H1 (cell line): Measurements from ENCODE around the gene ADCY2. TPM values are rescaled to one million over a fixed set of nuclear protein-coding genes. Genes with fewer than 3 reads are reported as not detected.

Experiments
- CTCF ChIA-PET: fragments of 300-600 bp; sonication (Branson Sonifier 250); formaldehyde crosslinking; loops from one replicate; lab custom pipeline; 2021; ENCODE audit not compliant: partially characterized antibody; lab: Charles Lee
- POLR2A ChIA-PET: fragments of 300-600 bp; sonication (Branson Sonifier 250); formaldehyde crosslinking; loops from one replicate; lab custom pipeline; 2021; ENCODE audit warnings: inconsistent platforms; ENCODE audit not compliant: partially characterized antibody; lab: Charles Lee
- DNase-seq, 2 experiments: peaks; one replicate each; pipeline versions ENCODE4 v3.0.0 to v3.0.0-alpha.2; 2010 to 2022; ENCODE audit warnings: low spot score in 2 of 2, low read depth in 1 of 2, mixed read lengths in 1 of 2
- FAIRE-seq: peaks from 2 replicates; lab custom pipeline; 2011; peaks lifted over from hg19 to GRCh38; lab: Jason Lieb, UNC
- H2AFZ ChIP-seq: 2 replicates; pipeline ENCODE4 v1.8.1; 2012; ENCODE audit warnings: low read length, inconsistent platforms
- H2AK5ac ChIP-seq: 2 replicates; pipeline ENCODE4 v1.6.1; 2013; ENCODE audit warnings: low read depth, low read length
- H2BK120ac ChIP-seq: replicated peaks from 2 replicates; pipeline ENCODE3; 2013; ENCODE audit warnings: low read depth, low read length, inconsistent platforms
- H2BK12ac ChIP-seq: 2 replicates; pipeline ENCODE4 v1.6.1; 2013; ENCODE audit warnings: low read depth, low read length
- H2BK15ac ChIP-seq: 2 replicates; pipeline ENCODE4 v1.6.1; 2013; ENCODE audit warnings: low read length
- H2BK20ac ChIP-seq: 2 replicates; pipeline ENCODE4 v1.6.1; 2013; ENCODE audit warnings: low read length
- H2BK5ac ChIP-seq: 2 replicates; pipeline ENCODE4 v1.6.1; 2013; ENCODE audit warnings: low read depth, low read length
- H3K14ac ChIP-seq: 2 replicates; pipeline ENCODE4 v1.6.1; 2013; ENCODE audit warnings: inconsistent platforms; ENCODE audit not compliant: insufficient read length
- H3K18ac ChIP-seq: 2 replicates; pipeline ENCODE4 v1.6.1; 2013; ENCODE audit warnings: low read length; ENCODE audit errors: extremely low read depth
- H3K23ac ChIP-seq: 2 replicates; pipeline ENCODE4 v1.6.1; 2013; ENCODE audit warnings: inconsistent platforms; ENCODE audit not compliant: insufficient read length
- H3K23me2 ChIP-seq: 2 replicates; pipeline ENCODE4 v1.6.1; 2013; ENCODE audit warnings: low read depth, low read length
- H3K27ac ChIP-seq: 2 replicates; pipeline ENCODE4 v1.6.1; 2011; ENCODE audit warnings: low read depth, low read length, inconsistent platforms
- H3K27me3 ChIP-seq, 4 experiments: replicated peaks in 1 of 4; 1 replicate in 1 of 4; 2 replicates in 3 of 4; pipeline versions ENCODE4 v1.6.1 to v1.8.1; 2011 to 2013; ENCODE audit warnings: low read length in 3 of 4, mild to moderate bottlenecking in 3 of 4, inconsistent platforms in 2 of 4, mixed read lengths in 2 of 4, moderate library complexity in 1 of 4; ENCODE audit not compliant: control insufficient read depth in 3 of 4, insufficient read depth in 3 of 4; ENCODE audit errors: extremely low read depth in 1 of 4
- H3K36me3 ChIP-seq, 4 experiments: 2 replicates each; pipeline versions ENCODE4 v1.6.1 to v1.8.1; 2011 to 2013; ENCODE audit warnings: mild to moderate bottlenecking in 4 of 4, low read length in 3 of 4, moderate library complexity in 2 of 4, control low read depth in 1 of 4, inconsistent platforms in 1 of 4; ENCODE audit not compliant: insufficient read depth in 4 of 4, control insufficient read depth in 2 of 4
- H3K4ac ChIP-seq: replicated peaks from 2 replicates; pipeline ENCODE3; 2013; ENCODE audit warnings: low read length, low read depth, mixed read lengths, inconsistent platforms; ENCODE audit not compliant: insufficient read length
- H3K4me1 ChIP-seq, 4 experiments: replicated peaks in 1 of 4; 1 replicate in 1 of 4; 2 replicates in 3 of 4; pipeline versions ENCODE4 v1.6.1 to v1.8.1; 2011 to 2013; ENCODE audit warnings: low read length in 3 of 4, inconsistent platforms in 2 of 4, mixed read lengths in 1 of 4; ENCODE audit not compliant: insufficient read depth in 4 of 4, control insufficient read depth in 3 of 4
- H3K4me2 ChIP-seq, 2 experiments: 2 replicates each; pipeline versions ENCODE4 v1.6.1 to v1.8.1; 2011 to 2013; ENCODE audit warnings: low read depth in 2 of 2, low read length in 2 of 2, control low read depth in 1 of 2, inconsistent platforms in 1 of 2, mild to moderate bottlenecking in 1 of 2; ENCODE audit not compliant: insufficient read depth in 1 of 2
- H3K4me3 ChIP-seq, 4 experiments: fragments of 200-600, 300-600 bp in 1 of 4; sonication (generic), shearing (Covaris generic), sonication (Bioruptor Twin) in 1 of 4; 2 replicates each; pipeline versions ENCODE4 v1.5.1 to v1.8.1; 2011 to 2016; ENCODE audit warnings: low read length in 4 of 4, low read depth in 3 of 4, control low read depth in 2 of 4, inconsistent platforms in 2 of 4, mild to moderate bottlenecking in 2 of 4, mixed read lengths in 1 of 4, moderate library complexity in 1 of 4; ENCODE audit not compliant: insufficient read depth in 2 of 4; ENCODE audit errors: extremely low read depth in 1 of 4
- H3K56ac ChIP-seq: replicated peaks from 2 replicates; pipeline ENCODE3; 2013; ENCODE audit warnings: low read depth, mild to moderate bottlenecking, mixed read lengths, low read length, inconsistent platforms; ENCODE audit not compliant: insufficient read length
- H3K79me1 ChIP-seq: 2 replicates; pipeline ENCODE4 v1.6.1; 2013; ENCODE audit warnings: low read depth, low read length, control low read depth
- H3K79me2 ChIP-seq, 2 experiments: 2 replicates each; pipeline versions ENCODE4 v1.6.1 to v1.8.1; 2012 to 2013; ENCODE audit warnings: low read length in 2 of 2, mild to moderate bottlenecking in 2 of 2, inconsistent platforms in 1 of 2; ENCODE audit not compliant: insufficient read depth in 2 of 2, control insufficient read depth in 1 of 2
- H3K9ac ChIP-seq, 4 experiments: replicated peaks in 1 of 4; 1 replicate in 1 of 4; 2 replicates in 3 of 4; pipeline versions ENCODE4 v1.6.1 to v1.8.1; 2011 to 2013; ENCODE audit warnings: low read depth in 3 of 4, low read length in 3 of 4, control low read depth in 2 of 4, mild to moderate bottlenecking in 2 of 4, moderate library complexity in 2 of 4, inconsistent platforms in 1 of 4; ENCODE audit errors: extremely low read depth in 1 of 4
- H3K9me3 ChIP-seq, 2 experiments: 2 replicates each; pipeline versions ENCODE4 v1.6.1 to v1.8.1; 2012 to 2013; ENCODE audit warnings: mild to moderate bottlenecking in 2 of 2, moderate library complexity in 2 of 2, control low read depth in 1 of 2, inconsistent platforms in 1 of 2, low read depth in 1 of 2, low read length in 1 of 2, mixed read lengths in 1 of 2; ENCODE audit not compliant: insufficient read depth in 2 of 2
- H4K20me1 ChIP-seq, 2 experiments: replicated peaks in 1 of 2; 2 replicates each; pipeline versions ENCODE3 to v1.8.1; 2011 to 2013; ENCODE audit warnings: inconsistent platforms in 2 of 2, low read length in 2 of 2, mild to moderate bottlenecking in 1 of 2; ENCODE audit not compliant: insufficient read depth in 2 of 2, control insufficient read depth in 1 of 2
- H4K5ac ChIP-seq: 2 replicates; pipeline ENCODE4 v1.6.1; 2013; ENCODE audit warnings: low read length, low read depth, mixed read lengths, inconsistent platforms; ENCODE audit not compliant: insufficient read length
- H4K8ac ChIP-seq: 2 replicates; pipeline ENCODE4 v1.8.0; 2013; ENCODE audit warnings: mild to moderate bottlenecking, moderate library complexity, low read length, inconsistent platforms; ENCODE audit not compliant: insufficient read depth; ENCODE audit errors: extremely low read depth
- H4K91ac ChIP-seq: replicated peaks from 2 replicates; pipeline ENCODE3; 2013; ENCODE audit warnings: low read length, mixed read lengths, inconsistent platforms; ENCODE audit not compliant: insufficient read length
- BACH1 ChIP-seq: IDR thresholded peaks from 2 replicates; pipeline ENCODE4 v1.6.1; 2012; ENCODE audit warnings: low read length, improper control_type of control experiment
- BCL11A ChIP-seq, 2 experiments: IDR thresholded peaks; one replicate each; pipeline ENCODE4 v1.6.1; 2011; ENCODE audit warnings: low read depth in 2 of 2, low read length in 2 of 2, mild to moderate bottlenecking in 2 of 2
- FOSL1 ChIP-seq: IDR thresholded peaks from 2 replicates; pipeline ENCODE4 v1.6.1; 2011; ENCODE audit warnings: mild to moderate bottlenecking, low read depth, low read length, moderate library complexity; ENCODE audit not compliant: insufficient read depth
- HDAC2 ChIP-seq, 2 experiments: fragments of 300-600 bp in 1 of 2; sonication (generic) in 1 of 2; IDR thresholded peaks; 2 replicates each; pipeline ENCODE4 v1.6.1; 2011 to 2012; ENCODE audit warnings: low read depth in 2 of 2, low read length in 2 of 2, mild to moderate bottlenecking in 2 of 2, moderate library complexity in 2 of 2, borderline replicate concordance in 1 of 2, inconsistent platforms in 1 of 2
- NRF1 ChIP-seq: IDR thresholded peaks from 2 replicates; pipeline ENCODE4 v1.6.1; 2011; ENCODE audit warnings: mild to moderate bottlenecking, low read depth, low read length, improper control_type of control experiment
- PHF8 ChIP-seq: fragments of 200-600 bp; sonication (generic); conservative IDR thresholded peaks from 2 replicates; pipeline ENCODE4 v1.7.1; 2012; ENCODE audit warnings: low read depth, mild to moderate bottlenecking, inconsistent platforms, low read length, moderate library complexity
- RFX5 ChIP-seq: IDR thresholded peaks from 2 replicates; pipeline ENCODE4 v1.6.1; 2011; ENCODE audit warnings: low read depth, low read length, improper control_type of control experiment, borderline replicate concordance
- RXRA ChIP-seq: IDR thresholded peaks from 2 replicates; pipeline ENCODE4 v1.6.1; 2011; ENCODE audit warnings: low read depth, mild to moderate bottlenecking, low read length, moderate library complexity; ENCODE audit not compliant: insufficient read depth
- SAP30 ChIP-seq: fragments of 300-600 bp; sonication (generic); IDR thresholded peaks from 2 replicates; pipeline ENCODE4 v1.7.1; 2012; ENCODE audit warnings: low read length, moderate library complexity, mild to moderate bottlenecking, inconsistent platforms; ENCODE audit not compliant: insufficient read depth, insufficient replicate concordance
- SIN3A ChIP-seq, 2 experiments: IDR thresholded peaks in 1 of 2; conservative IDR thresholded peaks in 1 of 2; 2 replicates each; pipeline ENCODE4 v1.6.1; 2011 to 2012; ENCODE audit warnings: low read length in 2 of 2, improper control_type of control experiment in 1 of 2, low read depth in 1 of 2, mild to moderate bottlenecking in 1 of 2
- SP2 ChIP-seq: IDR thresholded peaks from 2 replicates; pipeline ENCODE4 v1.6.1; 2012; ENCODE audit warnings: mild to moderate bottlenecking, low read length, inconsistent platforms
- TAF7 ChIP-seq: optimal IDR thresholded peaks from 2 replicates; pipeline ENCODE3; 2011; ENCODE audit warnings: low read depth, mild to moderate bottlenecking, inconsistent platforms, low read length, moderate library complexity, borderline replicate concordance
- ZNF274 ChIP-seq: IDR thresholded peaks from 2 replicates; pipeline ENCODE4 v1.7.0; 2012; ENCODE audit warnings: low read length, borderline replicate concordance; ENCODE audit errors: extremely low read depth
- WGBS, 2 experiments: shearing (Covaris generic) in 1 of 2; methylation state at CpG; one replicate each; pipeline versions ENCODE4 v1.1.6 to v1.1.7; 2013 to 2015; ENCODE audit warnings: low lambda C conversion rate in 2 of 2, mixed read lengths in 2 of 2, inconsistent platforms in 1 of 2, low coverage in 1 of 2, missing lambda C conversion rate in 1 of 2; ENCODE audit not compliant: insufficient replicate concordance in 2 of 2, insufficient coverage in 1 of 2, insufficient read length in 1 of 2; ENCODE audit errors: extremely low coverage in 1 of 2, missing lambda C conversion rate in 1 of 2; 5-methylcytosine and 5-hydroxymethylcytosine counted together
- polyA plus RNA-seq, 7 experiments: library from polyadenylated mRNA; depleted of rRNA in 3 of 7; stranded (reverse) in 5 of 7; unstranded in 2 of 7; fragments of >200 nt in 5 of 7; fragments of 200-250 nt in 2 of 7; gene quantifications; 1 replicate in 5 of 7; 2 replicates in 1 of 7; 4 replicates in 1 of 7; pipeline versions ENCODE4 v1.2.1 to v1.2.3, GENCODE V29; 2011 to 2013; ENCODE audit warnings: missing spikeins in 2 of 7, mixed read lengths in 2 of 7
- total RNA-seq: library from RNA; stranded (reverse); fragmentation: NEBNext Ultra II Directional; extraction: Animal tissue kit (Norgen Biotek cat#: 25700); gene quantifications from 2 replicates; pipeline ENCODE4 v1.2.1, GENCODE V29; 2021

ADCY2 gene
- total and polyA plus RNA-seq, 2 of the 8 experiments (the other 6 are each of a cell fraction or from before 2014, with no cell fraction given): 35.8 to 122 TPM

DNA sequence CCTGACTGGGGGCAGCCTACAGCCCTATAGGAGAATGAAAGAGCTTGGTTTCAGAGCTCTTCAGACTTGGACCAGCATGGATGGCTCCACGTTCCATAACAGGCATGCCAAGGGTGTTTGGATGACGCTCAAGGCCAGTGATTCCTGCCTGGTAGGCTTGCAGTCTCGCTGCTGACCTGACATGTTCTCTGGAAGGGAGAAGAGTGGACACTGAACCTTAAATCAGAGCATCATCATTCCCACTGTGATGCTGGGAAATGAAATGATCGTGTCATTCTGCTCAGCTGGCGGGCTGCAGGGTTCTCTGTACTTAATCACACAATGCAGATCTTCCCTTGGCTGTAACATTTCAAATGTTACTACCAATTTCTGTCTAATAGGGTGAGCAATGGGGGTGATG lies 398.0 kb downstream of the ADCY2 start:
- H3K27me3 ChIP-seq: no peaks in the 10 kb centered on the region
- H3K4me3 ChIP-seq: no peak overlapping the region
- no peak overlapping the region for H3K9ac ChIP-seq
- peaks cover 0 to 4% (median 0%) of the 10 kb centered on the region in 4 experiments; a peak in 2 of 8 replicates for H3K36me3 ChIP-seq
- H4K5ac ChIP-seq: no peak overlapping the region
- no peak overlapping the region for H2BK120ac ChIP-seq
- no peak overlapping the region for H2BK15ac ChIP-seq
- no peaks in the 10 kb centered on the region for H3K9me3 ChIP-seq
- no peak overlapping the region for H3K56ac ChIP-seq
- H2BK20ac ChIP-seq: no peak overlapping the region
- no peaks in the 10 kb centered on the region; the same call in 1 of the 2 replicates for H3K79me1 ChIP-seq
- no peak overlapping the region for H2AK5ac ChIP-seq
- no peak overlapping the region for H2BK12ac ChIP-seq
- FAIRE-seq (no peak), DNase-seq (no peak)
- CTCF ChIA-PET: interaction anchor here (0.6 to 1.8 kb wide), 2 partner anchors 10 to 15 kb away, joined by 3 to 4 read pairs; no protein-coding TSS in a partner anchor
- H4K8ac ChIP-seq: peak overlapping the region; percentile 3; the same call in 1 of the 2 replicates
- no peak overlapping the region for H2AFZ ChIP-seq
- no peak overlapping the region for H3K18ac ChIP-seq
- POLR2A ChIA-PET: interaction anchor here (1.3 kb wide), 1 partner anchor 18 kb away, joined by 3 read pairs; no protein-coding TSS in a partner anchor
- H4K20me1 ChIP-seq: peaks cover 0 to 4% of the 10 kb centered on the region in 2 experiments
- peaks cover 0 to 7% (median 4%) of the 10 kb centered on the region in 4 experiments; a peak in 5 of 7 replicates for H3K4me1 ChIP-seq
- no peak overlapping the region for H3K4me2 ChIP-seq
- H3K79me2 ChIP-seq: no peaks in the 10 kb centered on the region
- 87% methylated on average over 5 of the region's 5 CpGs; no CpG with 5 or more reads in 1 of the 2 experiments for WGBS, 2 experiments
- H3K23ac ChIP-seq: no peak overlapping the region
- no peaks in the 10 kb centered on the region; the same call in 1 of the 2 replicates for H3K23me2 ChIP-seq
- H3K27ac ChIP-seq: no peak overlapping the region
- H3K4ac ChIP-seq: no peak overlapping the region
- no peak overlapping the region for H2BK5ac ChIP-seq
- H4K91ac ChIP-seq: no peak overlapping the region
- no peak overlapping the region for H3K14ac ChIP-seq
- TF ChIP-seq SP2: no peak
- TF ChIP-seq PHF8: no peak
- TF ChIP-seq HDAC2 (IDR thresholded peaks at IDR 0.05; ENCODE audit: borderline replicate concordance in 1 of 2, low read depth in 2 of 2, low read length in 2 of 2): no peak
- no peak for TF ChIP-seq NRF1
- TF ChIP-seq FOSL1: no peak
- TF ChIP-seq BACH1: no peak
- no peak for TF ChIP-seq ZNF274
- TF ChIP-seq RXRA: no peak
- TF ChIP-seq SAP30: no peak
- no peak for TF ChIP-seq BCL11A (IDR thresholded peaks at IDR 0.05; ENCODE audit: low read depth in 2 of 2, low read length in 2 of 2)
- no peak for TF ChIP-seq RFX5
- no peak for TF ChIP-seq TAF7
- TF ChIP-seq SIN3A (conservative IDR thresholded peaks at IDR 0.05 in 1 of 2, IDR thresholded peaks at IDR 0.05 in 1 of 2; ENCODE audit: low read depth in 1 of 2, low read length in 2 of 2): no peak
